Measurements from ENCODE around the gene HMGA1. TPM values are rescaled to one million over a fixed set of nuclear protein-coding genes. Genes with fewer than 3 reads are reported as not detected.

HMGA1 gene
- polyA plus RNA-seq, 1 of the 3 experiments (the other 2 are of a cell fraction): 433 TPM

GRCh38 chr6:34275128-34275804 is 38.6 kb downstream of the HMGA1 start:
- Histone ChIP-seq H3K9ac (no peak overlapping the region), H3F3A (replicated peaks; ENCODE audit: insufficient read depth) (peaks cover 4% of the 10 kb centered on the region), H4K20me1 (ENCODE audit: insufficient read depth) (no peaks in the 10 kb centered on the region), H3K9me2 (no peaks in the 10 kb centered on the region), H2AFZ (ENCODE audit: low read depth) (no peak overlapping the region), H3K79me2 (ENCODE audit: insufficient read depth) (no peaks in the 10 kb centered on the region), H3K4me3 (ENCODE audit: low read depth in 2 of 2, low read length in 1 of 2) (no peak overlapping the region), H3K4me1 (ENCODE audit: control insufficient read depth in 1 of 2, insufficient read depth in 2 of 2, low read depth in 1 of 2, low read length in 1 of 2) (peaks cover 0 to 21% of the 10 kb centered on the region in 2 experiments; a peak in 1 of 4 replicates), H3K9me3 (no peaks in the 10 kb centered on the region), H3K36me3 (replicated peaks in 1 of 2; ENCODE audit: control insufficient read depth in 1 of 2, insufficient read depth in 2 of 2, low read length in 1 of 2) (peaks cover 0 to 10% of the 10 kb centered on the region in 2 experiments), H3K27me3 (ENCODE audit: insufficient read depth) (no peaks in the 10 kb centered on the region), H3K27ac (ENCODE audit: low read depth in 2 of 2, low read length in 1 of 2) (no peak overlapping the region), H3K4me2 (no peak overlapping the region)
- DNase-seq: no peak
- ChIA-PET POLR2A (no interaction called here), CTCF (no interaction called here)
- 100% methylated on average over 3 of the region's 3 CpGs for WGBS (ENCODE audit: low lambda C conversion rate)
- TF ChIP-seq, protein P1, sequence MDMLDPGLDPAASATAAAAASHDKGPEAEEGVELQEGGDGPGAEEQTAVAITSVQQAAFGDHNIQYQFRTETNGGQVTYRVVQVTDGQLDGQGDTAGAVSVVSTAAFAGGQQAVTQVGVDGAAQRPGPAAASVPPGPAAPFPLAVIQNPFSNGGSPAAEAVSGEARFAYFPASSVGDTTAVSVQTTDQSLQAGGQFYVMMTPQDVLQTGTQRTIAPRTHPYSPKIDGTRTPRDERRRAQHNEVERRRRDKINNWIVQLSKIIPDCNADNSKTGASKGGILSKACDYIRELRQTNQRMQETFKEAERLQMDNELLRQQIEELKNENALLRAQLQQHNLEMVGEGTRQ (IDR thresholded peaks at IDR 0.05; ENCODE audit: borderline replicate concordance, low read depth, low read length): no peak
- TF ChIP-seq GATA2 (CRISPR knock-in tag; IDR thresholded peaks at IDR 0.05): no peak
- TF ChIP-seq SMC3 (IDR thresholded peaks at IDR 0.05; ENCODE audit: low read depth, low read length): no peak
- no peak for TF ChIP-seq CHD2 (IDR thresholded peaks at IDR 0.05; ENCODE audit: low read length, partially characterized antibody)
- TF ChIP-seq USF1 (IDR thresholded peaks at IDR 0.05; ENCODE audit: borderline replicate concordance, low read depth): no peak
- TF ChIP-seq, protein P2, sequence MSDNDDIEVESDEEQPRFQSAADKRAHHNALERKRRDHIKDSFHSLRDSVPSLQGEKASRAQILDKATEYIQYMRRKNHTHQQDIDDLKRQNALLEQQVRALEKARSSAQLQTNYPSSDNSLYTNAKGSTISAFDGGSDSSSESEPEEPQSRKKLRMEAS (IDR thresholded peaks at IDR 0.05; ENCODE audit: low read depth): no peak
- no peak for TF ChIP-seq FOSL2 (IDR thresholded peaks at IDR 0.05; ENCODE audit: borderline replicate concordance, low read depth)
- TF ChIP-seq, protein P3, sequence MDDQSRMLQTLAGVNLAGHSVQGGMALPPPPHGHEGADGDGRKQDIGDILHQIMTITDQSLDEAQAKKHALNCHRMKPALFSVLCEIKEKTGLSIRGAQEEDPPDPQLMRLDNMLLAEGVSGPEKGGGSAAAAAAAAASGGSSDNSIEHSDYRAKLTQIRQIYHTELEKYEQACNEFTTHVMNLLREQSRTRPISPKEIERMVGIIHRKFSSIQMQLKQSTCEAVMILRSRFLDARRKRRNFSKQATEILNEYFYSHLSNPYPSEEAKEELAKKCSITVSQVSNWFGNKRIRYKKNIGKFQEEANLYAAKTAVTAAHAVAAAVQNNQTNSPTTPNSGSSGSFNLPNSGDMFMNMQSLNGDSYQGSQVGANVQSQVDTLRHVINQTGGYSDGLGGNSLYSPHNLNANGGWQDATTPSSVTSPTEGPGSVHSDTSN (IDR thresholded peaks at IDR 0.05): no peak
- TF ChIP-seq, protein P4, sequence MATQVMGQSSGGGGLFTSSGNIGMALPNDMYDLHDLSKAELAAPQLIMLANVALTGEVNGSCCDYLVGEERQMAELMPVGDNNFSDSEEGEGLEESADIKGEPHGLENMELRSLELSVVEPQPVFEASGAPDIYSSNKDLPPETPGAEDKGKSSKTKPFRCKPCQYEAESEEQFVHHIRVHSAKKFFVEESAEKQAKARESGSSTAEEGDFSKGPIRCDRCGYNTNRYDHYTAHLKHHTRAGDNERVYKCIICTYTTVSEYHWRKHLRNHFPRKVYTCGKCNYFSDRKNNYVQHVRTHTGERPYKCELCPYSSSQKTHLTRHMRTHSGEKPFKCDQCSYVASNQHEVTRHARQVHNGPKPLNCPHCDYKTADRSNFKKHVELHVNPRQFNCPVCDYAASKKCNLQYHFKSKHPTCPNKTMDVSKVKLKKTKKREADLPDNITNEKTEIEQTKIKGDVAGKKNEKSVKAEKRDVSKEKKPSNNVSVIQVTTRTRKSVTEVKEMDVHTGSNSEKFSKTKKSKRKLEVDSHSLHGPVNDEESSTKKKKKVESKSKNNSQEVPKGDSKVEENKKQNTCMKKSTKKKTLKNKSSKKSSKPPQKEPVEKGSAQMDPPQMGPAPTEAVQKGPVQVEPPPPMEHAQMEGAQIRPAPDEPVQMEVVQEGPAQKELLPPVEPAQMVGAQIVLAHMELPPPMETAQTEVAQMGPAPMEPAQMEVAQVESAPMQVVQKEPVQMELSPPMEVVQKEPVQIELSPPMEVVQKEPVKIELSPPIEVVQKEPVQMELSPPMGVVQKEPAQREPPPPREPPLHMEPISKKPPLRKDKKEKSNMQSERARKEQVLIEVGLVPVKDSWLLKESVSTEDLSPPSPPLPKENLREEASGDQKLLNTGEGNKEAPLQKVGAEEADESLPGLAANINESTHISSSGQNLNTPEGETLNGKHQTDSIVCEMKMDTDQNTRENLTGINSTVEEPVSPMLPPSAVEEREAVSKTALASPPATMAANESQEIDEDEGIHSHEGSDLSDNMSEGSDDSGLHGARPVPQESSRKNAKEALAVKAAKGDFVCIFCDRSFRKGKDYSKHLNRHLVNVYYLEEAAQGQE (IDR thresholded peaks at IDR 0.05; ENCODE audit: low read depth, low read length): no peak
- TF ChIP-seq, protein P5, sequence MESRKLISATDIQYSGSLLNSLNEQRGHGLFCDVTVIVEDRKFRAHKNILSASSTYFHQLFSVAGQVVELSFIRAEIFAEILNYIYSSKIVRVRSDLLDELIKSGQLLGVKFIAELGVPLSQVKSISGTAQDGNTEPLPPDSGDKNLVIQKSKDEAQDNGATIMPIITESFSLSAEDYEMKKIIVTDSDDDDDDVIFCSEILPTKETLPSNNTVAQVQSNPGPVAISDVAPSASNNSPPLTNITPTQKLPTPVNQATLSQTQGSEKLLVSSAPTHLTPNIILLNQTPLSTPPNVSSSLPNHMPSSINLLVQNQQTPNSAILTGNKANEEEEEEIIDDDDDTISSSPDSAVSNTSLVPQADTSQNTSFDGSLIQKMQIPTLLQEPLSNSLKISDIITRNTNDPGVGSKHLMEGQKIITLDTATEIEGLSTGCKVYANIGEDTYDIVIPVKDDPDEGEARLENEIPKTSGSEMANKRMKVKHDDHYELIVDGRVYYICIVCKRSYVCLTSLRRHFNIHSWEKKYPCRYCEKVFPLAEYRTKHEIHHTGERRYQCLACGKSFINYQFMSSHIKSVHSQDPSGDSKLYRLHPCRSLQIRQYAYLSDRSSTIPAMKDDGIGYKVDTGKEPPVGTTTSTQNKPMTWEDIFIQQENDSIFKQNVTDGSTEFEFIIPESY (IDR thresholded peaks at IDR 0.05; ENCODE audit: borderline replicate concordance, low read depth): no peak
- TF ChIP-seq FOXJ3 (CRISPR knock-in tag; IDR thresholded peaks at IDR 0.05): no peak
- TF ChIP-seq RFX5 (IDR thresholded peaks at IDR 0.05; ENCODE audit: low read length): no peak
- TF ChIP-seq YY1 (IDR thresholded peaks at IDR 0.05; ENCODE audit: low read depth): no peak
- TF ChIP-seq, protein P6, sequence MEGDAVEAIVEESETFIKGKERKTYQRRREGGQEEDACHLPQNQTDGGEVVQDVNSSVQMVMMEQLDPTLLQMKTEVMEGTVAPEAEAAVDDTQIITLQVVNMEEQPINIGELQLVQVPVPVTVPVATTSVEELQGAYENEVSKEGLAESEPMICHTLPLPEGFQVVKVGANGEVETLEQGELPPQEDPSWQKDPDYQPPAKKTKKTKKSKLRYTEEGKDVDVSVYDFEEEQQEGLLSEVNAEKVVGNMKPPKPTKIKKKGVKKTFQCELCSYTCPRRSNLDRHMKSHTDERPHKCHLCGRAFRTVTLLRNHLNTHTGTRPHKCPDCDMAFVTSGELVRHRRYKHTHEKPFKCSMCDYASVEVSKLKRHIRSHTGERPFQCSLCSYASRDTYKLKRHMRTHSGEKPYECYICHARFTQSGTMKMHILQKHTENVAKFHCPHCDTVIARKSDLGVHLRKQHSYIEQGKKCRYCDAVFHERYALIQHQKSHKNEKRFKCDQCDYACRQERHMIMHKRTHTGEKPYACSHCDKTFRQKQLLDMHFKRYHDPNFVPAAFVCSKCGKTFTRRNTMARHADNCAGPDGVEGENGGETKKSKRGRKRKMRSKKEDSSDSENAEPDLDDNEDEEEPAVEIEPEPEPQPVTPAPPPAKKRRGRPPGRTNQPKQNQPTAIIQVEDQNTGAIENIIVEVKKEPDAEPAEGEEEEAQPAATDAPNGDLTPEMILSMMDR (IDR thresholded peaks at IDR 0.05): no peak
- TF ChIP-seq RCOR1 (IDR thresholded peaks at IDR 0.05; ENCODE audit: low read length): no peak
- no peak for TF ChIP-seq SIN3A (IDR thresholded peaks at IDR 0.05; ENCODE audit: borderline replicate concordance, low read depth, low read length)
- TF ChIP-seq GABPA (IDR thresholded peaks at IDR 0.05; ENCODE audit: low read depth): no peak
- TF ChIP-seq NFIC (IDR thresholded peaks at IDR 0.05; ENCODE audit: borderline replicate concordance): no peak
